OCI-LY3 (cell line): ENCODE data around the gene INAFM1.

Source experiments
- CTCF ChIP-seq: fragments of 200-600, 300-600 bp; sonication (generic); IDR thresholded peaks from 2 replicates; pipeline ENCODE4 v1.5.1; 2014; ENCODE audit warnings: antibody characterized with exemption, low read length, low read depth
- EZH2phosphoT487 ChIP-seq: fragments of 200-600 bp; shearing (Covaris generic); IDR thresholded peaks from 2 replicates; pipeline ENCODE4 v1.6.1; 2018; ENCODE audit warnings: antibody characterized with exemption, mixed run types, low read depth

- TF ChIP-seq CTCF, result no peak
- TF ChIP-seq EZH2phosphoT487, result no peak
These were observed 43.8 kb upstream of the INAFM1 start, which contains the start of gene BBC3 for GRCh38 chr19:47230921-47231214.
